NB4 (cell line): ENCODE measurements around the gene NMT1.
"Not testable (repeated sequence)": the region's sequence is repeated elsewhere in the genome, so short reads cannot be mapped to it uniquely, and the experiment has no call there.

Experiments used
- POLR2A ChIP-seq: IDR thresholded peaks from 2 replicates; pipeline ENCODE4 v1.6.1; 2011; ENCODE audit warnings: mild to moderate bottlenecking; ENCODE audit not compliant: insufficient read length; ENCODE audit errors: extremely low read depth
- TF ChIP-seq, protein P1 (sequence below): IDR thresholded peaks from one replicate; pipeline ENCODE4 v1.5.1; 2012; ENCODE audit warnings: low read depth, low read length
- TF ChIP-seq, protein P2 (sequence below): IDR thresholded peaks from 2 replicates; pipeline ENCODE4 v1.6.1; 2011; ENCODE audit warnings: low read depth, low read length

DNA sequence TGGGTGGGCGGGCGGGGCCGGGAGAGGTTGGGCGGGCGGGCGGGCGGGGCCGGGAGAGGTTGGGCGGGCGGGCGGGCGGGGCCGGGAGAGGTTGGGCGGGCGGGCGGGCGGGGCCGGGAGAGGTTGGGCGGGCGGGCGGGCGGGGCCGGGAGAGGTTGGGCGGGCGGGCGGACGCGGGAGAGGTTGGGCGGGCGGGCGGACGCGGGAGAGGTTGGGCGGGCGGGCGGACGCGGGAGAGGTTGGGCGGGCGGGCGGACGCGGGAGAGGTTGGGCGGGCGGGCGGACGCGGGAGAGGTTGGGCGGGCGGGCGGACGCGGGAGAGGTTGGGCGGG, 9.4 kb upstream of the NMT1 start:
- TF ChIP-seq, protein P1, sequence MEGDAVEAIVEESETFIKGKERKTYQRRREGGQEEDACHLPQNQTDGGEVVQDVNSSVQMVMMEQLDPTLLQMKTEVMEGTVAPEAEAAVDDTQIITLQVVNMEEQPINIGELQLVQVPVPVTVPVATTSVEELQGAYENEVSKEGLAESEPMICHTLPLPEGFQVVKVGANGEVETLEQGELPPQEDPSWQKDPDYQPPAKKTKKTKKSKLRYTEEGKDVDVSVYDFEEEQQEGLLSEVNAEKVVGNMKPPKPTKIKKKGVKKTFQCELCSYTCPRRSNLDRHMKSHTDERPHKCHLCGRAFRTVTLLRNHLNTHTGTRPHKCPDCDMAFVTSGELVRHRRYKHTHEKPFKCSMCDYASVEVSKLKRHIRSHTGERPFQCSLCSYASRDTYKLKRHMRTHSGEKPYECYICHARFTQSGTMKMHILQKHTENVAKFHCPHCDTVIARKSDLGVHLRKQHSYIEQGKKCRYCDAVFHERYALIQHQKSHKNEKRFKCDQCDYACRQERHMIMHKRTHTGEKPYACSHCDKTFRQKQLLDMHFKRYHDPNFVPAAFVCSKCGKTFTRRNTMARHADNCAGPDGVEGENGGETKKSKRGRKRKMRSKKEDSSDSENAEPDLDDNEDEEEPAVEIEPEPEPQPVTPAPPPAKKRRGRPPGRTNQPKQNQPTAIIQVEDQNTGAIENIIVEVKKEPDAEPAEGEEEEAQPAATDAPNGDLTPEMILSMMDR, result not testable (repeated sequence)
- TF ChIP-seq POLR2A, result not testable (repeated sequence)
- TF ChIP-seq, protein P2, sequence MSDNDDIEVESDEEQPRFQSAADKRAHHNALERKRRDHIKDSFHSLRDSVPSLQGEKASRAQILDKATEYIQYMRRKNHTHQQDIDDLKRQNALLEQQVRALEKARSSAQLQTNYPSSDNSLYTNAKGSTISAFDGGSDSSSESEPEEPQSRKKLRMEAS, result not testable (repeated sequence)
